ENCODE results near the gene ITGB7.

DNA sequence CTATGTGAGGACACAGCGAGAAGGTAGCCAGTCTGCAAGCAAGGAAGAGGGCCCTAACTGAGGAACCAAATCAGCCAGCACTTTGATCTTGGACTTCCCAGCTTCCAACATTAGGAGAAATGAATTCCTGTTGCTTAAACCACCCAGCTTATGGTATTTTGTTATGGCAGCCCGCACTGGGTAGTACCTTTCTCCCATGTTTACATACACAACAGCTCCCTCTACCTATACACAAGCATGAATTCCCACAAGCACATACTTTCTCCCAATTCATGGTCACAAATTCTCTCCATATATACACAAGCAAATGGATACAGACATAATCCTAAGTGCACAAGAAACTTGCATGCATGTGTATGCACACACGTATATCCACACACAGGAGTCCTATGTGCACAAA, 7.4 kb downstream of the ITGB7 start:
- no peak for TF ChIP-seq CTCF (IDR thresholded peaks at IDR 0.05)
- no peak for TF ChIP-seq POLR2AphosphoS5 (IDR thresholded peaks at IDR 0.05)
- TF ChIP-seq POLR2A (IDR thresholded peaks at IDR 0.05) = no peak
